MM.1S (cell line): ENCODE measurements around the gene GARIN5A.

Source experiments
- DNase-seq: peaks from one replicate; pipeline ENCODE4 v3.0.0-alpha.2; 2015
- H2AFZ ChIP-seq: fragments of 300-600 bp; sonication (generic); 2 replicates; pipeline ENCODE4 v1.6.0; 2016; ENCODE audit warnings: antibody characterized with exemption, low read length
- H3F3A ChIP-seq: fragments of 300-600 bp; sonication (generic); 2 replicates; pipeline ENCODE4 v1.6.1; 2016; ENCODE audit warnings: mild to moderate bottlenecking, antibody characterized with exemption, low read length, moderate library complexity, mixed read lengths; ENCODE audit not compliant: insufficient read depth
- H3K27ac ChIP-seq: fragments of 300-600 bp; sonication (generic); 2 replicates; pipeline ENCODE4 v1.5.1; 2016; ENCODE audit warnings: mild to moderate bottlenecking, low read length
- H3K27me3 ChIP-seq: fragments of 300-600 bp; sonication (generic); replicated peaks from 2 replicates; pipeline ENCODE4 v1.6.0; 2016; ENCODE audit warnings: low read length; ENCODE audit not compliant: insufficient read depth
- H3K36me3 ChIP-seq: fragments of 300-600 bp; sonication (generic); replicated peaks from 2 replicates; pipeline ENCODE4 v1.6.1; 2016; ENCODE audit warnings: mild to moderate bottlenecking, low read length, mixed read lengths; ENCODE audit not compliant: insufficient read depth
- H3K4me1 ChIP-seq: fragments of 300-600 bp; sonication (generic); 2 replicates; pipeline ENCODE4 v1.6.1; 2016; ENCODE audit warnings: low read length, mixed read lengths
- H3K4me2 ChIP-seq: fragments of 300-600 bp; sonication (generic); 2 replicates; pipeline ENCODE4 v1.6.0; 2016; ENCODE audit warnings: low read depth, low read length
- H3K4me3 ChIP-seq: fragments of 300-600 bp; sonication (generic); 2 replicates; pipeline ENCODE4 v1.5.1; 2016; ENCODE audit warnings: low read length, mixed read lengths
- H3K79me2 ChIP-seq: fragments of 300-600 bp; sonication (generic); 2 replicates; pipeline ENCODE4 v1.6.1; 2016; ENCODE audit warnings: mixed run types, low read length, mixed read lengths
- H3K9ac ChIP-seq: fragments of 300-600 bp; sonication (generic); 2 replicates; pipeline ENCODE4 v1.6.1; 2016; ENCODE audit warnings: low read length, mixed read lengths
- H3K9me2 ChIP-seq: fragments of 300-600 bp; sonication (generic); replicated peaks from 2 replicates; pipeline ENCODE4 v1.6.1; 2016; ENCODE audit warnings: mild to moderate bottlenecking, low read length, mixed read lengths; ENCODE audit not compliant: insufficient read depth
- H3K9me3 ChIP-seq: fragments of 300-600 bp; sonication (generic); replicated peaks from 2 replicates; pipeline ENCODE4 v1.6.1; 2016; ENCODE audit warnings: mild to moderate bottlenecking, low read length, mixed read lengths; ENCODE audit not compliant: insufficient read depth
- H4K20me1 ChIP-seq: fragments of 300-600 bp; sonication (generic); 2 replicates; pipeline ENCODE4 v1.6.1; 2016; ENCODE audit warnings: mild to moderate bottlenecking, low read length, moderate library complexity, mixed read lengths; ENCODE audit not compliant: insufficient read depth
- EZH2 ChIP-seq: fragments of 300-600 bp; sonication (generic); optimal IDR thresholded peaks from 2 replicates; pipeline ENCODE3; 2017; ENCODE audit warnings: low read depth, mild to moderate bottlenecking, antibody characterized with exemption, low read length, mixed read lengths
- EZH2phosphoT487 ChIP-seq: fragments of 300-600 bp; sonication (generic); IDR thresholded peaks from 2 replicates; pipeline ENCODE4 v1.6.1; 2018; ENCODE audit warnings: antibody characterized with exemption, low read length
- TF ChIP-seq, protein P1 (sequence below): fragments of 300-600 bp; sonication (generic); IDR thresholded peaks from 2 replicates; pipeline ENCODE4 v1.5.1; 2016; ENCODE audit warnings: antibody characterized with exemption, low read length, mixed read lengths

GARIN5A gene

DNA sequence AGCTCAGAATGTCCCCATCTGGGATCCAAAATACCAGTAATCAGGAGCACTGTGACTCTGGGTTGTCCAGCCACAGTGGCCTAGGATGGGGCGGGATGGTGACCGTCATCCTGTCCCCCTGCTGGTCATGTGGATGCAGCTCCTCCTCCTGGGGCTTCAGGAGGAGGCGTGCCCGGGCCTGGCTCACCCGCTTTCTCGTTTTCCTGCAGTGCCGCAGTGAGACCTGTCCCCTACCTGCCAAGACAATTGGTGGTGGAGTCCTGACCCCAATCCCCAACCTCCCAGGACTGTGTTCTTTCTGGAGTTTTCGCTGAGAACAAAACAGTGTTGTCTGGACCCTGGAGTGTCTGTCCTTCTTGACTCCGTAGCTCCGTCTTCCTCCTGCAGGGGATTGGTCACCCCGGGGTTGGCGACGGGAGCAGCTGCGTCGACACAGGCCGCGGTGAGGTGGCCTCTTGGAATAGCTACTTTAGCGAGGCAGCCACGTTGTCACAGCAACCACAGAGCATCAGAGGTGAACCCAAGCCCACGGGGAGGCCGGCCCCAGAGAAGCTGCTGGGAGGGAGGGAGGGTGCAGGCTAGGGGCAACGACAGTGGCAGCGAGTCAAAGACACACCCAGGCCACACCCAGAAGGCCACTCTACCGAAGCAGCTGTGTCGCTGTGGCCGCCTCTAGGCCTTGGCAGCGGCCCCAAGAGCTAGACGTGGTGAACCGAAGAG is 10.5 kb downstream of the GARIN5A start:
- no peak overlapping the region for H2AFZ ChIP-seq
- H3K9me2 ChIP-seq = no peaks in the 10 kb centered on the region
- no peaks in the 10 kb centered on the region for H3F3A ChIP-seq
- H3K4me1 ChIP-seq = no peaks in the 10 kb centered on the region
- H3K79me2 ChIP-seq = no peaks in the 10 kb centered on the region
- H3K9me3 ChIP-seq = no peaks in the 10 kb centered on the region
- no peak overlapping the region for H3K4me3 ChIP-seq
- no peak for DNase-seq
- no peak overlapping the region for H3K27ac ChIP-seq
- no peak overlapping the region for H3K4me2 ChIP-seq
- no peaks in the 10 kb centered on the region for H3K36me3 ChIP-seq
- H3K27me3 ChIP-seq = peaks cover 88% of the 10 kb centered on the region
- no peak overlapping the region for H3K9ac ChIP-seq
- TF ChIP-seq EZH2 = no peak
- no peak for TF ChIP-seq EZH2phosphoT487
- TF ChIP-seq, protein P1, sequence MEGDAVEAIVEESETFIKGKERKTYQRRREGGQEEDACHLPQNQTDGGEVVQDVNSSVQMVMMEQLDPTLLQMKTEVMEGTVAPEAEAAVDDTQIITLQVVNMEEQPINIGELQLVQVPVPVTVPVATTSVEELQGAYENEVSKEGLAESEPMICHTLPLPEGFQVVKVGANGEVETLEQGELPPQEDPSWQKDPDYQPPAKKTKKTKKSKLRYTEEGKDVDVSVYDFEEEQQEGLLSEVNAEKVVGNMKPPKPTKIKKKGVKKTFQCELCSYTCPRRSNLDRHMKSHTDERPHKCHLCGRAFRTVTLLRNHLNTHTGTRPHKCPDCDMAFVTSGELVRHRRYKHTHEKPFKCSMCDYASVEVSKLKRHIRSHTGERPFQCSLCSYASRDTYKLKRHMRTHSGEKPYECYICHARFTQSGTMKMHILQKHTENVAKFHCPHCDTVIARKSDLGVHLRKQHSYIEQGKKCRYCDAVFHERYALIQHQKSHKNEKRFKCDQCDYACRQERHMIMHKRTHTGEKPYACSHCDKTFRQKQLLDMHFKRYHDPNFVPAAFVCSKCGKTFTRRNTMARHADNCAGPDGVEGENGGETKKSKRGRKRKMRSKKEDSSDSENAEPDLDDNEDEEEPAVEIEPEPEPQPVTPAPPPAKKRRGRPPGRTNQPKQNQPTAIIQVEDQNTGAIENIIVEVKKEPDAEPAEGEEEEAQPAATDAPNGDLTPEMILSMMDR = no peak; the same call in none of the 2 replicates
- H4K20me1 ChIP-seq = no peaks in the 10 kb centered on the region

DNA sequence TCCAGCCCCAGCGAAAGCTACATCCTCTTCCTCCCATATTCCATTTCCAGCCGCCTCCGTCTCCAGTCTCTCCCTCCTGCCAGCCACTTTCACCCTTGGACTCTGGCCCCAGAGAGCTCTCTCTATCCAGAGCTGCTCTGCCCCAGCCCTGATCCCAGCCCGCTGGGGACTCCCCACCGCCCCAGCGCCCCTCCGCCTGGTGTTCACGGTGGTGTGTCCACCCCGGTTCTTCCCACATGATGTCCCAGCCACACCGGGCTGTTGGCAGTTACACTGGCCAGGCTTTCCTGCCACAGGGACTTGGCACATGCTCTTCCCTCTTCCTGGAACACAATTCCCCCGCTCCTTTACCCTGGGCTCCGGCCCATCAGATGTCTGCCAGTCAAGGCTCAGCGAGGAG is 11.6 kb downstream of the GARIN5A start:
- no peak overlapping the region for H3K4me3 ChIP-seq
- DNase-seq = no peak

DNA sequence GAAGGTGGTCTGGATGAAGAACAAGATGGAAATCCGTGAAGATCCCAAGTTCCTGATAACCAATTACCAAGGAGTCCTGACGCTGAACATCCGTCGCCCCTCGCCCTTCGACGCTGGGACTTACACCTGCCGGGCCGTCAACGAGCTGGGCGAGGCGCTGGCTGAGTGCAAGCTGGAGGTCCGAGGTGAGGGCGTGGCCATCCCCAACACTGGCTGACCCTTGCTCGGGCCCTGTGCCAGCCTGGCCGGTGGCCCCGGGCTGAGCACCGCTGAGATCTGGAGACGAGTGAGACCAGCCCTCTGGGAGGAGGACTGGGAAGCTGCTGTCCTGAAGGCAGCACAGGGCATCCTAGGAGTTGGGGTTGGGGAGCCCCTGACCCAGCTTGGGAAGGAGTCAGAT is 12.3 kb downstream of the GARIN5A start:
- TF ChIP-seq EZH2 (no peak), EZH2phosphoT487 (no peak)
- TF ChIP-seq, protein P1 = no peak
- Histone ChIP-seq H3K27ac (no peak overlapping the region), H3K4me2 (no peak overlapping the region), H3K36me3 (no peaks in the 10 kb centered on the region), H3K9me3 (no peaks in the 10 kb centered on the region), H3K79me2 (no peaks in the 10 kb centered on the region), H3K27me3 (peaks cover 77% of the 10 kb centered on the region), H3F3A (peaks cover 4% of the 10 kb centered on the region), H3K9me2 (no peaks in the 10 kb centered on the region), H4K20me1 (no peaks in the 10 kb centered on the region), H3K4me1 (peaks cover 5% of the 10 kb centered on the region; the same call in 1 of the 2 replicates), H2AFZ (no peak overlapping the region), H3K9ac (no peak overlapping the region), H3K4me3 (no peak overlapping the region)
- DNase-seq = no peak

More for the DNA sequence above, 11.6 kb downstream of the GARIN5A start:
- Histone ChIP-seq H3K79me2 (no peaks in the 10 kb centered on the region), H3K9me2 (no peaks in the 10 kb centered on the region), H2AFZ (no peak overlapping the region), H4K20me1 (no peaks in the 10 kb centered on the region), H3K4me2 (no peak overlapping the region), H3K9me3 (no peaks in the 10 kb centered on the region), H3K36me3 (no peaks in the 10 kb centered on the region), H3K9ac (no peak overlapping the region), H3K4me1 (peaks cover 1% of the 10 kb centered on the region; the same call in 1 of the 2 replicates), H3K27ac (no peak overlapping the region), H3K27me3 (peaks cover 84% of the 10 kb centered on the region), H3F3A (peaks cover 4% of the 10 kb centered on the region)
- no peak for TF ChIP-seq EZH2

DNA sequence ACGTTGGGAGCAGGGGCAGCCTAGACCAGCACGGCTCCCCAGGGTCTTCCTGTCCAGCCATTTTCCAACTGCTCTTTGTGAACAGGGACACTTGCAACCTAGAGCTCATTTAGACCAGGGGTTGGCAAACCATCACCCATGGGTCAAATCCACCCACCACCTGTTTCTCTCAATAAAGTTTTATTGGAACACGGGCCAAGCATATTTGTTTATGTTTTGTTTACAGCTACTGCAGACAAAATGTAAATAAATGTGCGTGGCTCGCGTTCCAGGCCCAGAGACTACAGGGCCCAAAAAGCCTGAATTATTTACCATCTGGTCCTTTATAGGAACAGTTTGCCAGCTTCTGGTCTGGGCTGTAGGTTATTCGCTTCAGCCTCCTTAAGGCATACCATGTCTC is 13.7 kb downstream of the GARIN5A start:
- no peak overlapping the region for H3K4me3 ChIP-seq
- H3K9ac ChIP-seq = no peak overlapping the region
- H3K9me2 ChIP-seq = no peaks in the 10 kb centered on the region
- H3K4me1 ChIP-seq = peaks cover 5% of the 10 kb centered on the region; the same call in 1 of the 2 replicates
- peaks cover 4% of the 10 kb centered on the region for H3F3A ChIP-seq
- DNase-seq = no peak
- peaks cover 70% of the 10 kb centered on the region for H3K27me3 ChIP-seq
- TF ChIP-seq EZH2 (no peak), EZH2phosphoT487 (no peak)
- TF ChIP-seq, protein P1 = no peak
- no peak overlapping the region for H3K4me2 ChIP-seq
- H2AFZ ChIP-seq = no peak overlapping the region
- no peaks in the 10 kb centered on the region for H3K36me3 ChIP-seq
- no peaks in the 10 kb centered on the region for H3K79me2 ChIP-seq
- no peak overlapping the region for H3K27ac ChIP-seq
- H4K20me1 ChIP-seq = no peaks in the 10 kb centered on the region
- H3K9me3 ChIP-seq = no peaks in the 10 kb centered on the region
